Measurements from ENCODE around the gene HOXB7.

The HOXB7 gene

GRCh38 chr17:48583708-48584222 lies 27.1 kb downstream of the HOXB7 start:
- no peak for DNase-seq (ENCODE audit: low read depth in 2 of 2, low spot score in 1 of 2)

- DNase-seq (ENCODE audit: low read depth in 2 of 2, low spot score in 1 of 2), result no peak
These were observed 28.1 kb downstream of the HOXB7 start for GRCh38 chr17:48582750-48583069.

DNA sequence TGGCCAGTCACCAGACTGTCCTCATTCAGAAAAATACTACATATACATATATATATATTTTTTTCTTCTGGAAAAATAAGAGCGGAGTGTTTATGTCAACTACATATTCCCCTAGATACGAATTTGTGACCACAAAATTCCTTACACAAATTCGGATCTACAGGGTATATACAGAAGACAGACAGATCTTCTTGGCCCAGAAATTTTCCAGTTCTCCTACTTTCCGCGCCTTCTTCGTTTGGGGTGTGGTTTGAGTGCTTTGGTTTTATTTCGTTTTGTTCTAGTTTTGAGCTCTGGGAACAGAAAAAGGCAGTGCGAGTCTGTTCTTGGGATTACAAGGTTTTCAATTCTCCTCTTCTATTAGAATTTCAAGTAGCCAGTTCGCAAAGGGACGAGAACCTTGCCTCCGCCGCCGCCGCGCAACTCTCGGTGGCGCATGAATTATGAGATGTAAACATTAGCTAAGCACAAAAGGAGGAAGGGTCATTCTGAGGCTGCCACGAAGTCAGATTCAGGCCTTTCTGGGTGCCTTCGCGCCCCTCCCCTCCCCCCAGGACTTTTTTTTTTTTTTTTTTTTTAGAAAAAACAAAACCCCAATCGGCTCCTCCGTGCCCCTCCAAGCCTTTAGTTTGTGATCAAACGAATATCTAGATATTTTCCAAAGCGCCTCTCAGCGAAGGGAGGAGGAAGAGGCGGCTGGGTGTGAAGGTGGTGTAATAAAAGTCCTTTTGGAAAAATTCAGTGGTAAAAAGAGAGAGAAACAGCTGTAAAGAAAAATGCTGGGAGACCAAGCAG lies 30.9 kb downstream of the HOXB7 start:
- no peak for DNase-seq (ENCODE audit: low read depth in 2 of 2, low spot score in 1 of 2)

DNA sequence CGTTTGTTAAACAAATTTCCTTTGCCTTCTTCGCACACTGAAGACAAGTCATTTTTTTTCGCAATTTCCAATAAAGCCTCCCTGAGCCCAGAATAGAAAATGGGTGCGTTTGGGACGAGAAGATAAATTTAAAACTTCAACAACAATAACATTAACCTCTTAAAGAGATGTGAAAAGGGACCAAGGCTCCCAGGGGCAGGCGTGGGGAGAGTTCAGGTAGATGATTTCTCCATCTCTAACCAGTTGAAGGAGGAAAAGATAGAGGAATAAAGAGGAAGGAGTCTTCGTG lies 31.4 kb downstream of the HOXB7 start:
- DNase-seq (ENCODE audit: low read depth in 2 of 2, low spot score in 1 of 2), result no peak

DNA sequence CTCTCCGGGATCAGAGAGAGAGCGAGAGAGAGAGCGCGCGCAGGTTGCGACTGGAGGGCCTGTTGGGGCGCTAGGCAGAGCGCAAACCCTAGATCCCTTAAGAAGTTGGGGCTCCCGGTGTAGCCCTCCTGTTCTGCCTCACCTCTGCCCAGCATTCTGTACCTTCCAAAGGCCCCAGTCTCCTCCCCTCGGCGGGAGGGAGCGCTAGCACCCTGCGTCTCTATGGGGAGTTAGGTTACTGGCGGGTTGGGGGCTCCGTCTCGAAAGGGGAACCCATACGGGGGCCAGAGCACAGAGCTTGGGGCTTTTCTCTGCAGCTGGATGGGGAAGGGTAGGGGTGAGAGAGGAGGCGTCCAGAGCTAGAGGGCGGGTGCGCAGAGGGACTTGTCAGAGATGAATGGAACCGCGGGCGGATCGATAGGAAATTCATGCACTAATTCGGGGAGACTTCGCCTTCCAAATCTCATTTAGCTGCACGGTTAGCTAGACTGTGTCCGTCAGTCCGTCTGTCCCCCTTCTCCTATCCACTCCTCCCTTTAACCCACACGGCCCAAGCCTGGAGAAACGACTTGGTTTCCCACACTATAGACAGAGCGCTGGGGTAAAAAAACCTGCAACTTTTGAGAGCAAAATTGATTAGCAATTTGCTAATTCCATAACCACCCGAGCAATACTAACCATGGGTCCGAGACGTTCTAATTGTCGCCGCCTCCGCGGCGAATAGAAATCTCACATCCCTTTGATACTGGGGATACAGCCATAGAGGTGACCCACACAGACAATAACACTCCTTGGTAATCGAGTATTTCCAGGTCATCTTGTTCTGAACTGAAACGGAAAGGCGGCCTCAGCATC lies 32.0 kb downstream of the HOXB7 start:
- DNase-seq (ENCODE audit: low read depth in 2 of 2, low spot score in 1 of 2), result no peak

- DNase-seq (ENCODE audit: low read depth in 2 of 2, low spot score in 1 of 2), result peak in 1 of 2 donors; percentile 35
These were observed 32.7 kb downstream of the HOXB7 start, which contains the start of gene HOXB4 for GRCh38 chr17:48577946-48578615. Gene HOXB4 (minus strand): TSS chr17:48578350. CDS start chr17:48578319, 31 bp downstream.

DNA sequence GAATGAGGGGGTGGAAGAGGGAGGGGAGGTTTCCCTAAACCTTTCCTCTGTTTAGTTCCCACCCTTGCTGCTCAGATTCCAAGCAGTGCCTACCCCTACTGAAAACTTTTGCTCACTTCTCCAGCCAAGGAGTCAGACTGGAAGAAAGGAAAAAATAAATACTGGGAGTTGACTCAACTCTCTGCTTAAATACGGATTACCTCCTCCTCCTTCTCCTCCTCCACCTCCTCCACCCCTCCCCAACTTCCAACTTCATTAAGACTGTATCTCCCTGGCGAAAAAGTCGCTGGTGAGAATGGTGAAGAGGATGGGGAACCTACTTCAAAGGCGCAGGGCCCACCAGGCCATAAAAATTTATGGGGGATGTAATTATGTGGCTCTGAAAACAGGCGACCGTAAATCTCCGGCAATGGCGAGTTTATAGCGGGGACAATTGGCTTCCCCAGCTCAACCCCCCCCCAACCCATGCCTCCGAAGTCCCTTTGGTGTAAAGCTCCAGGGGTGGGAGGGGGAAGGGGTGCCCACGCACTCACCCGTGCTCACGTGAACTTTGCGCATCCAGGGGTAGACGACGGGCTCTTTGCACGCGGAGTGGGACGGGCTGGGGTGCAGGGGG lies 33.4 kb downstream of the HOXB7 start:
- DNase-seq (ENCODE audit: low read depth in 2 of 2, low spot score in 1 of 2), result no peak

DNA sequence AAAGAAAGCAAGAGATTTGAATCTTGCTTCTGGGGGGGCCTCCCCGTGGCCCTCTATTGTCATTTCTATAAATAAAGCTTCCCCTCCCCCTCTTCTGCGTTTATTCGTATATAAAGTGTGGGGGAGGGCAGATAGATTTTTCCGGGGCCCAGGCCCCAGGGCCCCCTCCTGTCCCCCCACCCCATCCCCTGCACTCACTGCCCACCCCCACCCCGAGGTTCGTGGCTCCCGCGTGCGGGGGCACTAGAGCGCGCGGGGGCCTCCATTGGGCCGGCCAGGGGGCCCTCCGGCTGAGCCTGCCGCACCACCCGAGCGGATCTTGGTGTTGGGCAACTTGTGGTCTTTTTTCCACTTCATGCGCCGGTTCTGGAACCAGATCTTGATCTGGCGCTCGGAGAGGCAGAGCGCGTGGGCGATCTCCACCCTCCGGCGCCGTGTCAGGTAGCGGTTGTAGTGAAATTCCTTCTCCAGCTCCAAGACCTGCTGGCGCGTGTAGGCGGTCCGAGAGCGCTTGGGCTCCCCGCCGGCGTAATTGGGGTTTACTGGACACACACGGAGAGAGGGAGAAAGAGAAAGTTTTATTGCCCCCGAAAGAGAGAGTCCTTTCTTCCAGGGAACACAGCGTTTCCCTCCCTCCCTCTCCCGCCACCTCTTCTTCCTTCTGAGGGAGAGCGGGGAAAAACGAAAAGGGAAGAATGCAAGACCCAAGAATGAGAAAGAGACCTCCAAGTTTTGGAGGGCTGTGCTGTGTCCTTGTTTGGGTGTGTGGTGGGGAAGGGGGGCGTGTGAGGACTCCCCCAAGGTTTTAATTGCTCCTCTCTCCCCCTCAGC lies 34.1 kb downstream of the HOXB7 start:
- DNase-seq (ENCODE audit: low read depth in 2 of 2, low spot score in 1 of 2), result no peak

DNA sequence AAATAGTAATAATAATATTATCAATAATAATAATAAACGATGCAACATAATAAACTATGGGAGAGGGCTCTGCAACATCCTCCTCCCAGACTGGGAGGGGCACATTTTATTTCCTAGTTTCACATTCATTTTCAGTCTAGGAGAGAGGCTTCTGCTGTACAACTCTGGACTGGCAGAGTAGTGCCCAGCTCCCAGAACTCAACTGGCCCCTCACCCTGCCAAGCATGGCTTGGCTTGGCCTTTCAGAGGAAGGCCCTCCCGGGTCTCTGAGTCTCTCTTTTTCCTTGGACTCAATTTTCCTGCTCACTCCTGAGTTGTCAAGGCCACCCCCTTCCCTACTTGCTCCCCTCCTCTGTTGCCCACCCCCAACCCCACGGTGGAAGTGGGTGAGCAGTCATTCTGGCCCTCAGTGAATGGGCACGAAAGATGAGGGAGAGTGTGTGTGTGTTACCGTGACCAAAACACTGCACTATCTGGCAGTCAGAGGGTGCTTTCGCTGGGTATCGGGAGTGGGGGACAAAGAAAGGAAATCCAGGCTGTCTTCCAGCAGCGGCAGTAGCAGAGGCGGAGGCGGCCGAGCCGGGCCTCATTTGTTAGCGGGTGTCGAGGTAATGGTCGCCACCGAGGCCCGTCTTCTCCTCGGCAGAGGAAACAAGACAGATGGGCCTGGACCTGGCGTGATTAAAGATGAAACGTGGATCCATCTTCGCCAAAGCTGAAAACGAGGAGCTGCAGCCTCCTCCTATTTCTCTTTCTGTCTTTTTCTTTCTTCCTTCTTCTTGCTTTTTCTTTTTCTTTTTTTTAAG lies 34.9 kb downstream of the HOXB7 start:
- DNase-seq (ENCODE audit: low read depth in 2 of 2, low spot score in 1 of 2), result no peak

- DNase-seq (ENCODE audit: low read depth in 2 of 2, low spot score in 1 of 2), result no peak
These were observed 35.7 kb downstream of the HOXB7 start for GRCh38 chr17:48575066-48575582.

DNA sequence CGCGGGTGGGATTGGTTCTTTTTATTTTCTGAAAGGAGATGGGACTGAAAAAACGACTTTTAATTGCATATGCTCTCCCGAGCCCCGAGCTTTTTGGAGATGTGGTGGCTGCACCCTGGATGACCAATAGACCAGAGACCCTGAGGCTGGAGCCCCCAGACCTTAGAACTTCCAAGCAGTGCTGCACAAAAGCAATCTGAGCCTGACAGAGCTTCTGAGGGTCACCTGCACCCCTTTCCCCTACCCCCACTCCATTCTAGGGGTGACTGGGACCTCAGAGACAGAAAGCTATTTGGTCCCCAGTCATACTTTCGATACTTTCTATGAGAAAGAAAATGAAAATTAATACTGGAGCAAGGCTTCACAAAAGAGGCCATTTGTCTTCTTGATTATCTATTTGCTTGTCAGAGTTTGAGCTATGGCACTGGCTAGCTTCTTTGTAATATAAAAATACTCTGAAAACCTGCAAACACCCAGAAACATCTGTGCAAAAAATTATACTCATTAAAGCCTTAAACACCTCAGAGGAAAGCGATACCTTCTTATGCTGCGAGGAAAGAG lies 36.2 kb downstream of the HOXB7 start:
- no peak for DNase-seq (ENCODE audit: low read depth in 2 of 2, low spot score in 1 of 2)

GRCh38 chr17:48571826-48572417 lies 38.9 kb downstream of the HOXB7 start:
- DNase-seq (ENCODE audit: low read depth in 2 of 2, low spot score in 1 of 2), result no peak

DNA sequence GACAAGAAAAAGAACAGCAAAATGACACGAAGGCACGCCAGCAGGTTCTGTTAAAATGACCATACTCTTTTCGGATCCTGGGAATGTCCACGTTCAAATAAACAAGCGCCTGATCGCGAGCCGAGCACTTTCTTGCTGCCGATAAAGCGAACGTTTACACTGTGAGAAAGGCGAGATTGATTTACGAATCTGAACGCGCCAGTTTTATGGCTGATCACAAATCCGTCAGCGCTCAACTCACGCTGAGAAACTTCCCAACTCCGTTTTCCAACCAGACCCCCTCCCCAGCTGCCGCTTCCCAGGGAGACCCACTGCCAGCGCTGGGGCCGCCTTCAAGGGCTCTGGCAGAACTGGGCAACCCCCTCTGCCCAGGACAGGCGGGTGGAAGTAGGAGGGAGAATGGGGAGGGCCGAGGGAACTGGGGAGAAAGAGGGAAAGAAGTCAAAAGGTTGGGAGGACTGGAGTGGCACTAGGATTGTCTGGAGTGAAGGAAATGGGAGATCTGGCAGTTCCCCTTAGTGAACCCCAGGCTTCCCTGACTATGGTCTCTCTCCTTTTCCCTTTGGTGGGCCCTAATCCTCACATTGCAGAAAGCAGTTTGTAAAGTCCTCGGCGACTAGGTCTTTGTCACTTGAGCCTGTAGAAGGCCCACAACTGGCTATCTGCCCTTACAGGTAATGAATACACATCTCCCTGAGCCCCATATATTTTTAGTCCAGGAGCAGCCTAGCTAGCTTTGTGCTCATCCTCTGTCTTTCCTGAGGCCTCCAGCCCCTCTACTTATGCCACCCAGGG lies 39.6 kb downstream of the HOXB7 start:
- no peak for DNase-seq (ENCODE audit: low read depth in 2 of 2, low spot score in 1 of 2)

GRCh38 chr17:48570325-48571023 lies 40.3 kb downstream of the HOXB7 start:
- DNase-seq (ENCODE audit: low read depth in 2 of 2, low spot score in 1 of 2), result no peak

GRCh38 chr17:48569674-48570324 lies 41.0 kb downstream of the HOXB7 start:
- DNase-seq (ENCODE audit: low read depth in 2 of 2, low spot score in 1 of 2), result no peak

- no peak for DNase-seq (ENCODE audit: low read depth in 2 of 2, low spot score in 1 of 2)
These were observed 41.6 kb downstream of the HOXB7 start for GRCh38 chr17:48569240-48569582.
